Osteocyte (in vitro differentiated cells): ENCODE measurements around the gene TSGA10. TPM values are rescaled to one million over a fixed set of nuclear protein-coding genes. Genes with fewer than 3 reads are reported as not detected.

ENCODE experiments used
- DNase-seq: peaks from one replicate; pipeline ENCODE4 v3.0.0; 2021; ENCODE audit warnings: mixed read lengths; ENCODE audit not compliant: unreplicated experiment; ENCODE audit errors: extremely low spot score
- H3K27ac Mint-ChIP-seq: one replicate; pipeline ENCODE4 v1.8.0; 2021; ENCODE audit warnings: mild to moderate bottlenecking, mixed read lengths; ENCODE audit not compliant: unreplicated experiment
- H3K27me3 Mint-ChIP-seq: one replicate; pipeline ENCODE4 v1.8.0; 2021; ENCODE audit warnings: mixed read lengths; ENCODE audit not compliant: unreplicated experiment
- H3K36me3 Mint-ChIP-seq: one replicate; pipeline ENCODE4 v1.8.0; 2021; ENCODE audit warnings: mixed read lengths; ENCODE audit not compliant: unreplicated experiment
- H3K4me1 Mint-ChIP-seq: one replicate; pipeline ENCODE4 v1.8.0; 2021; ENCODE audit warnings: mixed read lengths; ENCODE audit not compliant: unreplicated experiment
- H3K4me3 Mint-ChIP-seq: one replicate; pipeline ENCODE4 v1.8.0; 2021; ENCODE audit warnings: mild to moderate bottlenecking, moderate library complexity, mixed read lengths; ENCODE audit not compliant: unreplicated experiment
- H3K9me3 Mint-ChIP-seq: one replicate; pipeline ENCODE4 v1.8.0; 2021; ENCODE audit warnings: mixed read lengths; ENCODE audit not compliant: unreplicated experiment
- total RNA-seq: library from RNA; stranded (reverse); gene quantifications from 2 replicates; pipeline ENCODE4 v1.2.1, GENCODE V29; 2021
- TF ChIP-seq, protein P1 (sequence below): fragments of 200-600 bp; sonication (generic); IDR thresholded peaks from 2 replicates; pipeline ENCODE4 v1.5.0; 2021; ENCODE audit warnings: antibody characterized with exemption, mild to moderate bottlenecking, moderate library complexity

The TSGA10 gene
- total RNA-seq, 1 donor from 2014 or later = 3.6 TPM

DNA sequence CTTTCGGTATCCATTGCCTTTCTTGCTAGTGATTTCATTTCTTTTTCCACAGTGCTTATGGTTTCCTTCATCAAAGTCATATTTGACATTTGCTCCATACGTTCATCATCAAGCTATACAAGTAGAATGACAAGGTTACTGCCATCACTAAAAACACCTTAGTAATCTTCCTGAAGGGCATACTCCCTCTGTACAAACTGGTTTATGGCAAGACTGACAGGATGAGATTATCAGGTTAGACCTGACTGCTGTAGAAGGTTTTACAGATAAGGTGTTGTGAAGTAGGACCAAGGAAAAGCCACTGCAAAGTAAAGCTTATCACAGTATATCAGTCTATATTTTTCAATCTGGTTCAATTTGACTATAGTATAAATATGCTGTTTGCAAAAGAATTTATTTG lies 50.7 kb downstream of the TSGA10 start:
- no peak for DNase-seq
- Mint-ChIP-seq H3K4me3 (no peak overlapping the region), H3K9me3 (no peaks in the 10 kb centered on the region), H3K36me3 (no peaks in the 10 kb centered on the region), H3K27me3 (peaks cover 5% of the 10 kb centered on the region), H3K27ac (no peak overlapping the region), H3K4me1 (no peaks in the 10 kb centered on the region)
- TF ChIP-seq, protein P1, sequence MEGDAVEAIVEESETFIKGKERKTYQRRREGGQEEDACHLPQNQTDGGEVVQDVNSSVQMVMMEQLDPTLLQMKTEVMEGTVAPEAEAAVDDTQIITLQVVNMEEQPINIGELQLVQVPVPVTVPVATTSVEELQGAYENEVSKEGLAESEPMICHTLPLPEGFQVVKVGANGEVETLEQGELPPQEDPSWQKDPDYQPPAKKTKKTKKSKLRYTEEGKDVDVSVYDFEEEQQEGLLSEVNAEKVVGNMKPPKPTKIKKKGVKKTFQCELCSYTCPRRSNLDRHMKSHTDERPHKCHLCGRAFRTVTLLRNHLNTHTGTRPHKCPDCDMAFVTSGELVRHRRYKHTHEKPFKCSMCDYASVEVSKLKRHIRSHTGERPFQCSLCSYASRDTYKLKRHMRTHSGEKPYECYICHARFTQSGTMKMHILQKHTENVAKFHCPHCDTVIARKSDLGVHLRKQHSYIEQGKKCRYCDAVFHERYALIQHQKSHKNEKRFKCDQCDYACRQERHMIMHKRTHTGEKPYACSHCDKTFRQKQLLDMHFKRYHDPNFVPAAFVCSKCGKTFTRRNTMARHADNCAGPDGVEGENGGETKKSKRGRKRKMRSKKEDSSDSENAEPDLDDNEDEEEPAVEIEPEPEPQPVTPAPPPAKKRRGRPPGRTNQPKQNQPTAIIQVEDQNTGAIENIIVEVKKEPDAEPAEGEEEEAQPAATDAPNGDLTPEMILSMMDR = no peak

DNA sequence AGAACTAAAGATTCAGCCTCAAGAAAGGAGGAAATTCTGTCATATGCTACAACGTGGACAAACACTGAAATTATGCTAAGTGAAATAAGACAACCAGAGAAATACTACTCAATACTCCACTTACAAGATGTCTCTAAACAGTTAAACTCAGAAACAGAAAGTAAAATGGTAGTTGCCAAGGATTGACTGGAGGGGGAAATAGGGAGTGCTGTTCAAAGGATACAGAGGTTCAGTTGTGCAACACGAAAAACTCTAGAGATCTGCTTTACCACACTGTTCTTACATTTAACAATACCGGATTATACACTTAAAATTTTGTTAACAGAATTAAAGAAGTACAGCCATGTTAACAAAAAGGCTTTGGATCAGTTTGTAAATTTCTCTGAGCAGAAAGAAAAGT lies 53.0 kb downstream of the TSGA10 start:
- TF ChIP-seq, protein P1 = no peak
- H3K4me3 Mint-ChIP-seq = no peak overlapping the region
- no peak for DNase-seq

DNA sequence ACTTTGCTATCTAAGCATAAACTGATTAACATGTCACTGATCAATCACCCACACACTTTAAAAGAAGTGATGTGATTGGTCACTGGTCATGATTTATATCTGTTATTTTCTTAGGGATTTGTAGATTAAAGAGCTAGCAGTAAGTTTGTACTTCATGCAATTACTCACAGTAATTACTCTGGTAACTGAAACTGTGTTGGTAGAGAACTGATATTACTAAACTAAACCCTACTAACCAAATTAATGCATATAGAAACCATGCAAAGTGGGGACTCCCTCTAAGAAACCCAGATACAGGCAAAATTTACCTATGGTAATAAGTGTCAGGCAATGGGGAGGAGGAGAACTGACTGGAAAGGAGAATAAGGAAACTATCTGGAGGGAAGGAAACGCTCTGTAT lies 58.0 kb downstream of the TSGA10 start:
- Mint-ChIP-seq H3K9me3 (peaks cover 25% of the 10 kb centered on the region), H3K27me3 (peaks cover 35% of the 10 kb centered on the region), H3K36me3 (peaks cover 2% of the 10 kb centered on the region), H3K4me1 (no peaks in the 10 kb centered on the region), H3K27ac (no peak overlapping the region), H3K4me3 (no peak overlapping the region)
- TF ChIP-seq, protein P1 = no peak
- DNase-seq = no peak

More for the DNA sequence above, 53.0 kb downstream of the TSGA10 start:
- Mint-ChIP-seq H3K4me1 (no peaks in the 10 kb centered on the region), H3K27me3 (peaks cover 11% of the 10 kb centered on the region), H3K36me3 (no peaks in the 10 kb centered on the region), H3K9me3 (no peaks in the 10 kb centered on the region), H3K27ac (no peak overlapping the region)

DNA sequence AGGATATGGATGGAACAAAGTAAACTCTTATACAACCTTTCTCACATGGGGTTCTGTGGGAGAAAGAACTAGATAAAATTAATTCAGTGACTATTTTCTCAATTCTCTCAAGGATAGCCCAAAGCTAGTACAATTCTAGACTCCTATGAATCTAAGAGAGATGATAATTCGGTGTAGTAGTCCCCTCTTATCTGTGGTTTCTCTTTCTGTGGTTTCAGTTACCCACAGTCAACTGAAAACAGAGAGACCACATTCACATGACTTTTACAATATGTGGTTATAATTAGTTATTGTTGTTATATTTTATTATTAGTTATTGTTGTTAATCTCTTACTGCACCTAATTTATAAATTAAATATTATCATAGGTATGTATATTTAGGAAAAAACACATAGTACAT lies 66.7 kb downstream of the TSGA10 start:
- H3K27ac Mint-ChIP-seq = no peak overlapping the region
- TF ChIP-seq, protein P1 = no peak
- no peaks in the 10 kb centered on the region for H3K36me3 Mint-ChIP-seq
- no peak for DNase-seq
- H3K27me3 Mint-ChIP-seq = peaks cover 67% of the 10 kb centered on the region
- no peaks in the 10 kb centered on the region for H3K4me1 Mint-ChIP-seq
- no peak overlapping the region for H3K4me3 Mint-ChIP-seq
- peaks cover 9% of the 10 kb centered on the region for H3K9me3 Mint-ChIP-seq

DNA sequence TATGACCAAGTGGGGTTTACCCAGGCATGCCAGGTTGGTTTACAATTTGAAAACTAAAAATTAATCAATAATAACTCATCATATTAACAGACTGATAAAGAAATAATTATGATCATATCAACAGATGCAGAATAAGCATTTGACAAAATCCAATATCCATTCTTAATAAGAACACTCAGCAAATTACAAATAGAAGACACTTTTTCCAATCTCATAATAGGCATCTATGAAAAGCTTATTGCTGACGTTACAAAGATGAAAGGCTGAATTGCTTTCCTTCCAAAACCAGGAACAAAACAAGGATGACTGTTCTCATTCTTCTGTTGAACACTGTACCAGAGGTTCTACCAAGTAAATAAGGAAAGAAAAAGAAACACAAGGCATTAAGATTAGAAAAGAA lies 68.4 kb downstream of the TSGA10 start:
- Mint-ChIP-seq H3K4me1 (no peaks in the 10 kb centered on the region), H3K9me3 (no peaks in the 10 kb centered on the region)

More for the DNA sequence above, 68.4 kb downstream of the TSGA10 start:
- Mint-ChIP-seq H3K36me3 (no peaks in the 10 kb centered on the region), H3K27me3 (peaks cover 68% of the 10 kb centered on the region), H3K27ac (no peak overlapping the region), H3K4me3 (no peak overlapping the region)
- TF ChIP-seq, protein P1 = no peak
- no peak for DNase-seq
